Effector memory CD8-positive, alpha-beta T cell (primary cell): Measurements from ENCODE around the gene FCGR3A.
A peak's percentile ranks its signal among the peaks of the same experiment; 100 is the strongest.
"Not testable (repeated sequence)": the region's sequence is repeated elsewhere in the genome, so short reads cannot be mapped to it uniquely, and the experiment has no call there.

Source experiments
- ATAC-seq: fragments of 150-1000 bp; cut with Tn5 transposase; replicated peaks from 2 replicates; pipeline ENCODE4 v1.10.0; 2021; ENCODE audit warnings: mild to moderate bottlenecking, moderate library complexity
- DNase-seq, 3 experiments: peaks; one replicate each; pipeline ENCODE4 v3.0.0; 2021
- H3K27ac Mint-ChIP-seq, 2 donors: one replicate each; pipeline ENCODE4 v1.8.0; 2022; ENCODE audit warnings: mild to moderate bottlenecking in 2 of 2, mixed read lengths in 2 of 2, moderate library complexity in 2 of 2
- H3K27me3 Mint-ChIP-seq, 2 donors: one replicate each; pipeline ENCODE4 v1.8.0; 2022; ENCODE audit warnings: mixed read lengths in 2 of 2
- H3K36me3 Mint-ChIP-seq: one replicate; pipeline ENCODE4 v1.8.0; 2022; ENCODE audit warnings: mild to moderate bottlenecking, moderate library complexity, mixed read lengths; ENCODE audit not compliant: insufficient read depth
- H3K4me1 Mint-ChIP-seq, 2 donors: one replicate each; pipeline ENCODE4 v1.8.0; 2022; ENCODE audit warnings: low read depth in 2 of 2, mixed read lengths in 2 of 2
- H3K4me3 Mint-ChIP-seq, 2 donors: one replicate each; pipeline ENCODE4 v1.8.0; 2022; ENCODE audit warnings: mild to moderate bottlenecking in 2 of 2, mixed read lengths in 2 of 2, moderate library complexity in 2 of 2
- H3K9me3 Mint-ChIP-seq, 2 donors: one replicate each; pipeline ENCODE4 v1.8.0; 2022; ENCODE audit warnings: mixed read lengths in 2 of 2

The FCGR3A gene

GRCh38 chr1:161530671-161531641 lies 18.7 kb downstream of the FCGR3A start:
- ATAC-seq (peak; percentile 82), DNase-seq (peak; percentile 92 to 95 (median 92))
- H3K4me3 Mint-ChIP-seq = peak overlapping the region; percentile 94 to 99
- not testable (repeated sequence) for H3K9me3 Mint-ChIP-seq, H3K27me3 Mint-ChIP-seq
- peaks cover 11 to 22% of the 10 kb centered on the region in 2 donors for H3K4me1 Mint-ChIP-seq
- peak overlapping the region; percentile 100 for H3K27ac Mint-ChIP-seq
- peaks cover 31% of the 10 kb centered on the region for H3K36me3 Mint-ChIP-seq

- H3K9me3 Mint-ChIP-seq, H3K27me3 Mint-ChIP-seq: not testable (repeated sequence)
- peaks cover 12 to 22% of the 10 kb centered on the region in 2 donors for H3K4me1 Mint-ChIP-seq
- peak; percentile 50 to 73 (median 57) for DNase-seq
- peaks cover 31% of the 10 kb centered on the region for H3K36me3 Mint-ChIP-seq
- ATAC-seq = peak; percentile 38
- peak overlapping the region; percentile 100 for H3K27ac Mint-ChIP-seq
- peak overlapping the region; percentile 94 to 99 for H3K4me3 Mint-ChIP-seq
Observed at GRCh38 chr1:161530158-161530557, 19.5 kb downstream of the FCGR3A start.

- not testable (repeated sequence) for ATAC-seq
Observed at GRCh38 chr1:161529463-161530104, 20.0 kb downstream of the FCGR3A start.

GRCh38 chr1:161528550-161528949 lies 21.1 kb downstream of the FCGR3A start:
- H3K9me3 Mint-ChIP-seq, H3K27ac Mint-ChIP-seq, H3K4me3 Mint-ChIP-seq, H3K27me3 Mint-ChIP-seq, ATAC-seq, DNase-seq: not testable (repeated sequence)
- H3K4me1 Mint-ChIP-seq = peaks cover 17 to 26% of the 10 kb centered on the region in 2 donors
- peaks cover 47% of the 10 kb centered on the region for H3K36me3 Mint-ChIP-seq

More at GRCh38 chr1:161529463-161530104, 20.0 kb downstream of the FCGR3A start:
- peak overlapping the region; percentile 94 to 99 for H3K4me3 Mint-ChIP-seq
- peaks cover 36% of the 10 kb centered on the region for H3K36me3 Mint-ChIP-seq
- H3K27me3 Mint-ChIP-seq, DNase-seq, H3K9me3 Mint-ChIP-seq: not testable (repeated sequence)
- H3K4me1 Mint-ChIP-seq = peaks cover 15 to 22% of the 10 kb centered on the region in 2 donors
- H3K27ac Mint-ChIP-seq = peak overlapping the region; percentile 100

- H3K4me3 Mint-ChIP-seq, H3K27me3 Mint-ChIP-seq, ATAC-seq, H3K27ac Mint-ChIP-seq, DNase-seq, H3K9me3 Mint-ChIP-seq: not testable (repeated sequence)
- Mint-ChIP-seq H3K4me1 (peaks cover 15 to 23% of the 10 kb centered on the region in 2 donors), H3K36me3 (peaks cover 46% of the 10 kb centered on the region)
Observed at GRCh38 chr1:161525918-161526317, 23.7 kb downstream of the FCGR3A start.

GRCh38 chr1:161525321-161525720 lies 24.3 kb downstream of the FCGR3A start:
- peak overlapping the region; percentile 67 to 87 for H3K4me3 Mint-ChIP-seq
- not testable (repeated sequence) for DNase-seq, H3K27me3 Mint-ChIP-seq, ATAC-seq, H3K27ac Mint-ChIP-seq, H3K9me3 Mint-ChIP-seq
- peaks cover 40% of the 10 kb centered on the region for H3K36me3 Mint-ChIP-seq
- H3K4me1 Mint-ChIP-seq = peaks cover 10 to 17% of the 10 kb centered on the region in 2 donors

GRCh38 chr1:161524742-161525291 lies 24.8 kb downstream of the FCGR3A start:
- peak; percentile 26 for ATAC-seq
- not testable (repeated sequence) for H3K27me3 Mint-ChIP-seq, H3K9me3 Mint-ChIP-seq
- H3K4me1 Mint-ChIP-seq = peaks cover 8 to 12% of the 10 kb centered on the region in 2 donors
- peak overlapping the region; percentile 99 to 100 for H3K27ac Mint-ChIP-seq
- H3K4me3 Mint-ChIP-seq = peak overlapping the region; percentile 87
- peaks cover 35% of the 10 kb centered on the region for H3K36me3 Mint-ChIP-seq
- DNase-seq = peak in 1 of 3 experiments; percentile 31

GRCh38 chr1:161523817-161524741 lies 25.5 kb downstream of the FCGR3A start, which contains the start of gene HSPA6:
TSS of gene HSPA6 (plus strand) at chr1:161524540. CDS start at chr1:161524659, 119 bp downstream.
- peaks cover 8 to 12% of the 10 kb centered on the region in 2 donors for H3K4me1 Mint-ChIP-seq
- DNase-seq = peak; percentile 78 to 86 (median 82)
- peaks cover 30% of the 10 kb centered on the region for H3K36me3 Mint-ChIP-seq
- ATAC-seq = peak; percentile 67
- peak within 1 kb of the TSS; percentile 99 to 100 for H3K27ac Mint-ChIP-seq
- H3K9me3 Mint-ChIP-seq, H3K27me3 Mint-ChIP-seq: not testable (repeated sequence)
- H3K4me3 Mint-ChIP-seq = peak within 1 kb of the TSS; percentile 87

GRCh38 chr1:161523041-161523816 lies 26.4 kb downstream of the FCGR3A start:
- H3K27me3 Mint-ChIP-seq, DNase-seq, H3K9me3 Mint-ChIP-seq, ATAC-seq: not testable (repeated sequence)
- Mint-ChIP-seq H3K36me3 (peaks cover 30% of the 10 kb centered on the region), H3K4me3 (peak overlapping the region; percentile 87), H3K27ac (peak overlapping the region; percentile 99 to 100), H3K4me1 (peaks cover 8 to 12% of the 10 kb centered on the region in 2 donors)

- H3K27me3 Mint-ChIP-seq = not testable (repeated sequence)
- peak overlapping the region in 1 of 2 donors; percentile 53 for H3K27ac Mint-ChIP-seq
Observed at GRCh38 chr1:161513953-161514352, 35.7 kb downstream of the FCGR3A start.

GRCh38 chr1:161513448-161513780 lies 36.2 kb downstream of the FCGR3A start:
- not testable (repeated sequence) for H3K27me3 Mint-ChIP-seq, H3K36me3 Mint-ChIP-seq, H3K27ac Mint-ChIP-seq, H3K4me1 Mint-ChIP-seq, H3K4me3 Mint-ChIP-seq, H3K9me3 Mint-ChIP-seq, DNase-seq, ATAC-seq

More at GRCh38 chr1:161513953-161514352, 35.7 kb downstream of the FCGR3A start:
- not testable (repeated sequence) for DNase-seq, H3K9me3 Mint-ChIP-seq, ATAC-seq, H3K36me3 Mint-ChIP-seq, H3K4me1 Mint-ChIP-seq, H3K4me3 Mint-ChIP-seq
